ENCODE measurements around the gene TSFM.

GRCh38 chr12:57845478-57846284 lies 63.1 kb downstream of the TSFM start:
- TF ChIP-seq EZH2 (optimal IDR thresholded peaks at IDR 0.05; ENCODE audit: low read depth, low read length), result no peak
- TF ChIP-seq CTCF (IDR thresholded peaks at IDR 0.05; ENCODE audit: low read length), result no peak
- no peak for TF ChIP-seq EZH2phosphoT487 (IDR thresholded peaks at IDR 0.05; ENCODE audit: low read length)

Data from MM.1S (cell line).